DND-41 (cell line): ENCODE measurements around the gene LGI4.

Experiments
- ATAC-seq: fragments of 200-7000 bp; cut with Tn5 transposase; 3 replicates; pipeline ENCODE4 v1.9.1; 2021; ENCODE audit warnings: low read depth; ENCODE audit not compliant: insufficient read depth
- DNase-seq: peaks from one replicate; pipeline ENCODE4 v3.0.0-alpha.2; 2020
- H2AFZ ChIP-seq: 2 replicates; pipeline ENCODE4 v1.6.0; 2012; ENCODE audit warnings: low read depth, low read length
- H3K27ac ChIP-seq: 2 replicates; pipeline ENCODE4 v1.5.1; 2012; ENCODE audit warnings: low read length, inconsistent platforms
- H3K27me3 ChIP-seq: fragments of 200-600 bp; sonication (generic); 2 replicates; pipeline ENCODE4 v1.6.0; 2012; ENCODE audit warnings: low read length, mild to moderate bottlenecking, inconsistent platforms; ENCODE audit not compliant: insufficient read depth, poor library complexity
- H3K36me3 ChIP-seq: 2 replicates; pipeline ENCODE4 v1.5.1; 2012; ENCODE audit warnings: low read length, inconsistent platforms; ENCODE audit not compliant: insufficient read depth
- H3K4me1 ChIP-seq: 2 replicates; pipeline ENCODE4 v1.5.1; 2012; ENCODE audit warnings: mild to moderate bottlenecking, low read length; ENCODE audit not compliant: insufficient read depth
- H3K4me2 ChIP-seq: 2 replicates; pipeline ENCODE4 v1.6.0; 2012; ENCODE audit warnings: mild to moderate bottlenecking, moderate library complexity, low read length, inconsistent platforms; ENCODE audit not compliant: insufficient read depth
- H3K4me3 ChIP-seq, 2 experiments: fragments of 200-600 bp in 1 of 2; shearing (Covaris generic) in 1 of 2; 2 replicates each; pipeline ENCODE4 v1.5.1; 2012 to 2016; ENCODE audit warnings: inconsistent platforms in 2 of 2, low read length in 2 of 2, mild to moderate bottlenecking in 2 of 2, low read depth in 1 of 2, moderate library complexity in 1 of 2
- H3K79me2 ChIP-seq: 2 replicates; pipeline ENCODE4 v1.6.0; 2012; ENCODE audit warnings: low read length, inconsistent platforms; ENCODE audit not compliant: insufficient read depth
- H3K9ac ChIP-seq: 2 replicates; pipeline ENCODE4 v1.6.0; 2012; ENCODE audit warnings: low read depth, mild to moderate bottlenecking, inconsistent platforms, low read length, moderate library complexity
- H3K9me3 ChIP-seq: 2 replicates; pipeline ENCODE4 v1.5.1; 2012; ENCODE audit warnings: low read length, moderate library complexity, mild to moderate bottlenecking, inconsistent platforms; ENCODE audit not compliant: insufficient read depth, severe bottlenecking
- H4K20me1 ChIP-seq: 2 replicates; pipeline ENCODE4 v1.6.0; 2012; ENCODE audit warnings: low read length; ENCODE audit not compliant: insufficient read depth
- CTCF ChIP-seq: IDR thresholded peaks from 2 replicates; pipeline ENCODE4 v1.5.1; 2012; ENCODE audit warnings: borderline replicate concordance, low read length, moderate library complexity, mild to moderate bottlenecking; ENCODE audit not compliant: poor library complexity, severe bottlenecking; ENCODE audit errors: extremely low read depth
- EZH2 ChIP-seq: IDR thresholded peaks from 3 replicates; pipeline ENCODE4 v1.6.1; 2012; ENCODE audit warnings: borderline replicate concordance, low read depth, mild to moderate bottlenecking, moderate library complexity, low read length, inconsistent platforms; ENCODE audit not compliant: severe bottlenecking

The LGI4 gene

DNA sequence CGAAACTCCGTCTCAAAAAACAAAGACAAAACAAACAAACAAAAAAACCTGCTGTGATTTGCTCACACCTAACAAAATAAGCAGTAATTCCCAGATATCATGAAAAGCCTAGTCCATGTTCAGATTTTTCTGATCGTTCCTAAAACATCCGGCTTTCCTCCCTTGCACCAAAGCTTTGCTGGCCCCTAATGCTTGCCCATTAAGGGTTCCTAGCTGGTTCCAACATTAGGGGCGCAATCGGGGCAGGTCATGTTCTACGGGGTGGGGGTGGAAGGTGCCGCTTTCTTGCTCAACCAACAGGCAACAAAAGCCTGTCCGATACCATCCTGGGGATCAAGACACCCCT lies 44.7 kb downstream of the LGI4 start:
- TF ChIP-seq CTCF (no peak), EZH2 (no peak)
- no peaks in the 10 kb centered on the region for H3K79me2 ChIP-seq
- H3K27me3 ChIP-seq, result no peaks in the 10 kb centered on the region
- no peak overlapping the region for H3K4me2 ChIP-seq
- no peak overlapping the region for H2AFZ ChIP-seq
- DNase-seq, result no peak
- H4K20me1 ChIP-seq, result no peaks in the 10 kb centered on the region
- no peak overlapping the region for H3K9ac ChIP-seq
- no peaks in the 10 kb centered on the region for H3K9me3 ChIP-seq
- no peak overlapping the region for H3K4me3 ChIP-seq
- no peaks in the 10 kb centered on the region for H3K4me1 ChIP-seq
- no peaks in the 10 kb centered on the region for H3K36me3 ChIP-seq
- H3K27ac ChIP-seq, result no peak overlapping the region
- no peak for ATAC-seq

DNA sequence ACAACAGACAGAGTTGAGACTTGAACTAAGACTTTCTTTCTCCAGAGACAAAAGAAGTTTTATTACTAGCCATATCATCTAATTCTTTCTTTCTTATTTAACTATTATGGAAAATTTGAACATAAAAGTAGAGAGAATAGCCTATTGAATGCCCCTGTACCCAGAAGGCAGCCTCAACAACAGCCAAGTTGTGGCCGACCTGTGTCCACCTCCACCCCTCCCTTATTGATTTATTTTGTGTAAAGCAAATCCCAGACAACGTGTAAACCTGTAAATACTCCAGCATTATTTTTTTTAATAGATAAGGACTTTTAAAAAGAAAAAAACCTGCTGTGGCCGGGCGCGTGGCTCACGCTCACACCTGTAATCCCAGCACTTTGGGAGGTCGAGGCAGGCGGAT lies 45.3 kb downstream of the LGI4 start:
- Histone ChIP-seq H3K4me2 (no peak overlapping the region), H3K79me2 (no peaks in the 10 kb centered on the region), H3K4me3 (no peak overlapping the region), H3K9me3 (no peaks in the 10 kb centered on the region), H3K4me1 (no peaks in the 10 kb centered on the region), H2AFZ (no peak overlapping the region), H3K27ac (no peak overlapping the region), H3K36me3 (no peaks in the 10 kb centered on the region), H4K20me1 (no peaks in the 10 kb centered on the region), H3K9ac (no peak overlapping the region), H3K27me3 (no peaks in the 10 kb centered on the region)
- DNase-seq (no peak), ATAC-seq (no peak)
- TF ChIP-seq CTCF (no peak), EZH2 (no peak)

DNA sequence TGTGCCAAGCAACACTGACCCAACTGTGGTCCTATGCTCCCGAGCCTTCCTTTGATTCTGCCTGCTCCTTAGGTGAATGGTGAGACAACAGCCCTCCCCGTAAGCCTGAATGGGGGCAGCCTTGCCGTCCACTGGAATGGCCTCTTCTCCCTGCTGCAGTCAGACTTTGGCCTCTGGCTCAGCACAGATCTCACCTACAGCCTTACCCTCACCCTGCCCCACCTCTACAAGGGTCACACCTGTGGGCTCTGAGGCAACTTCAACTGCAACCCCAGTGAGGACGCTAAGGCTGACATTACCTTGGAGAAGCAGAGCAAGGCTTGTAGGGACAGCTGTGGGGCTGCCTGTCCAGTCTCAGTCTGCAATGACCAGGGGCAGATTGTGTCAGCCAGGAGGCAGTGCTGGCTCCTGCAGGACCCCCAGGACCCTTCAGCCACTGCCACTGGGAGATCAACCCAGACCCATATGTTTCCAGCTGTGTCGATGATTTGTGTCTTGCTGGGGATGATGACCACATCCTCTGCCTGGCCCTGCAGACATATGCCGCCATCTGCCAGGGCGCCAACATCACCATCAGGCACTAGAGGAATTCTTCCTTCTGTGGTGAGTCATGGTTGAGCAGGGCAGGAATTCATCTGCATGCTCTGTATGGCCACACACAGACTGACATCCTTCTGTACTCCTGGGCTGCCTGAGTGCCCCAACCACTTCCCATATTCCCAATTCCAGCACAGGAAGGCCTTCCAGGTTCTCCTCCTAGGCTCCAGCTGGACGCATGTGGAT lies 46.5 kb downstream of the LGI4 start:
- H3K4me1 ChIP-seq, result no peaks in the 10 kb centered on the region
- H3K79me2 ChIP-seq, result no peaks in the 10 kb centered on the region
- H2AFZ ChIP-seq, result no peak overlapping the region
- H3K36me3 ChIP-seq, result no peaks in the 10 kb centered on the region
- no peaks in the 10 kb centered on the region for H3K9me3 ChIP-seq
- H3K4me2 ChIP-seq, result no peak overlapping the region
- no peak overlapping the region for H3K9ac ChIP-seq
- no peak overlapping the region for H3K27ac ChIP-seq
- ATAC-seq, result no peak
- no peak for DNase-seq
- H4K20me1 ChIP-seq, result no peaks in the 10 kb centered on the region
- H3K27me3 ChIP-seq, result no peaks in the 10 kb centered on the region
- no peak overlapping the region for H3K4me3 ChIP-seq
- TF ChIP-seq EZH2 (no peak), CTCF (no peak)

DNA sequence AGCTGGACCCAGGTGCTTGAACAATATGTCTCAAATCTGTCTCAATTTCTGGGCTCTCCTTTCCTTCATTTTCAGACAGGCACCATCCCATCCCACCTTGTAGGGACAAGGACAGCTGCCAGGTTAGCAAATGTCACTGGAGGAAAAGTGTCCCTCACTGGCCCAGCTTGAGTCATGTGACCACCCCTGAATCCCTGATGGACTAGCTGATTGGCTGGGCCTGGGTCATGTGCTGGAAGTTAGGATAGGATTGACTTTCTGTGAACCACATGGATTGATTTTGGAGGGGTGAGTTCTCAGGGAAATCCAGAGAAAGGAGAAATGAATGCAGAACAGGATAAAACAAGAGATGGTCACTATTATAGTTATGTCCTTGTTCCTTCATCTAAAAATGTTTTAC lies 47.5 kb downstream of the LGI4 start:
- Histone ChIP-seq H3K79me2 (no peaks in the 10 kb centered on the region), H2AFZ (no peak overlapping the region), H3K27ac (no peak overlapping the region), H3K36me3 (no peaks in the 10 kb centered on the region), H3K4me2 (no peak overlapping the region), H3K9ac (no peak overlapping the region), H4K20me1 (no peaks in the 10 kb centered on the region), H3K4me1 (no peaks in the 10 kb centered on the region), H3K27me3 (no peaks in the 10 kb centered on the region), H3K4me3 (no peak overlapping the region), H3K9me3 (no peaks in the 10 kb centered on the region)
- ATAC-seq (no peak), DNase-seq (no peak)
- no peak for TF ChIP-seq CTCF
- TF ChIP-seq EZH2, result no peak
